ENCODE measurements around the gene ABCF3.

DNA sequence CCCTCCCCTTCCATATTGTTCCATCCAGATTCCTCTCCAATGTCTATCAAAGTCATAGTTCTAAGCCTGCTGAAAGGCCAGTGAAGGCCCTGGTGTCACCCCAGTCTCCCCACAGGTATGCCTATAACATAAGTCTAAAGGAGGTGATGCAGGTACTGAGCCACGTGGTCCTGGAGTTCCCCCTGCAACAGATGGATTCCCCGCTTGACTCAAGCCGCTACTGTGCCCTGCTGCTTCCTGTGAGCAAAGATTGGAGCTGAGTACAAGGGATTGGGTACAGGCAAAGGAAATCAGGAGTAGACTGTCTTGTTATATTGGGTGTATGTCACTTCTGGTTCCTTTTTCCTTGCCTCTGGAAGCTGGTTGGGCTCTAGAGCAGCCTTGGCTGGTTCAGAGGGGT is 42.7 kb upstream of the ABCF3 start:
- TF ChIP-seq POLR2A (IDR thresholded peaks at IDR 0.05) (no peak), CTCF (IDR thresholded peaks at IDR 0.05) (no peak)
